WTC11 (cell line): Measurements from ENCODE around the gene SNX20. TPM values are rescaled to one million over a fixed set of nuclear protein-coding genes. Genes with fewer than 3 reads are reported as not detected.

Experiments
- ATAC-seq: fragments of 200-7000 bp; cut with Tn5 transposase; 2 replicates; pipeline ENCODE4 v1.10.0; 2021; ENCODE audit warnings: mild to moderate bottlenecking, moderate library complexity
- CTCF ChIA-PET: fragments of 300-600 bp; sonication (Branson Sonifier 250); formaldehyde crosslinking; loops from one replicate; lab custom pipeline; 2021; ENCODE audit warnings: antibody characterized with exemption; lab: Charles Lee
- POLR2A ChIA-PET: fragments of 350-600 bp; sonication (Branson Sonifier 250); formaldehyde crosslinking; loops from one replicate; lab custom pipeline; 2021; ENCODE audit warnings: antibody characterized with exemption; lab: Charles Lee
- DNase-seq: peaks from one replicate; pipeline ENCODE4 v3.0.0; 2021; ENCODE audit warnings: low spot score
- H3K27ac Mint-ChIP-seq: 2 replicates; pipeline ENCODE4 v1.8.0; 2021; ENCODE audit warnings: mixed read lengths
- H3K27me3 Mint-ChIP-seq: 2 replicates; pipeline ENCODE4 v1.8.0; 2021; ENCODE audit warnings: low read depth, mild to moderate bottlenecking, moderate library complexity, mixed read lengths
- H3K36me3 Mint-ChIP-seq: 2 replicates; pipeline ENCODE4 v1.8.0; 2021; ENCODE audit warnings: mixed read lengths
- H3K4me1 Mint-ChIP-seq: 2 replicates; pipeline ENCODE4 v1.8.0; 2022; ENCODE audit warnings: mixed read lengths
- H3K4me3 Mint-ChIP-seq: 2 replicates; pipeline ENCODE4 v1.8.0; 2021; ENCODE audit warnings: mild to moderate bottlenecking, moderate library complexity, mixed read lengths
- H3K9me3 Mint-ChIP-seq: 2 replicates; pipeline ENCODE4 v1.8.0; 2021; ENCODE audit warnings: mixed read lengths
- ATF2 ChIP-seq: sonication (generic); formaldehyde crosslinking; IDR thresholded peaks from 2 replicates; pipeline ENCODE4 v1.8.1; 2022; ENCODE audit warnings: low read depth, missing genetic modification reagents, borderline replicate concordance
- CREM ChIP-seq: sonication (generic); formaldehyde crosslinking; IDR thresholded peaks from 2 replicates; pipeline ENCODE4 v1.8.1; 2022; ENCODE audit warnings: mild to moderate bottlenecking, missing genetic modification reagents, moderate library complexity
- ERG ChIP-seq: fragments of 250-450 bp; sonication (Bioruptor Pico); IDR thresholded peaks from 2 replicates; pipeline ENCODE4 v1.8.0; 2021; ENCODE audit warnings: mild to moderate bottlenecking
- FOXK1 ChIP-seq: sonication (generic); formaldehyde crosslinking; IDR thresholded peaks from 2 replicates; pipeline ENCODE4 v1.8.0; 2022; ENCODE audit warnings: mild to moderate bottlenecking, moderate library complexity, missing genetic modification reagents
- GTF2I ChIP-seq: fragments of 250-450 bp; sonication (Bioruptor Pico); conservative IDR thresholded peaks from 2 replicates; pipeline ENCODE4 v1.4.0; 2021; ENCODE audit warnings: mild to moderate bottlenecking
- HMGA2 ChIP-seq: fragments of 250-450 bp; sonication (Bioruptor Pico); IDR thresholded peaks from 2 replicates; pipeline ENCODE4 v1.4.0; 2021; ENCODE audit warnings: mild to moderate bottlenecking, moderate library complexity
- JUN ChIP-seq: sonication (generic); formaldehyde crosslinking; IDR thresholded peaks from 2 replicates; pipeline ENCODE4 v1.8.0; 2023; ENCODE audit warnings: mild to moderate bottlenecking, missing genetic modification reagents
- KAT7 ChIP-seq: sonication (generic); formaldehyde crosslinking; IDR thresholded peaks from 2 replicates; pipeline ENCODE4 v1.8.1; 2023; ENCODE audit warnings: missing genetic modification reagents, mild to moderate bottlenecking, borderline replicate concordance
- MLX ChIP-seq: sonication (generic); formaldehyde crosslinking; IDR thresholded peaks from 2 replicates; pipeline ENCODE4 v1.8.1; 2023; ENCODE audit warnings: mild to moderate bottlenecking, missing genetic modification reagents, moderate library complexity
- NR2C2 ChIP-seq: sonication (generic); formaldehyde crosslinking; IDR thresholded peaks from 2 replicates; pipeline ENCODE4 v1.8.0; 2022; ENCODE audit warnings: mild to moderate bottlenecking, missing genetic modification reagents
- SP1 ChIP-seq: sonication (generic); formaldehyde crosslinking; conservative IDR thresholded peaks from 2 replicates; pipeline ENCODE4 v1.8.1; 2022; ENCODE audit warnings: missing genetic modification reagents
- TEAD1 ChIP-seq: sonication (generic); formaldehyde crosslinking; IDR thresholded peaks from 2 replicates; pipeline ENCODE4 v1.8.0; 2022; ENCODE audit warnings: mild to moderate bottlenecking, missing genetic modification reagents
- ZNF232 ChIP-seq: sonication (generic); formaldehyde crosslinking; IDR thresholded peaks from 2 replicates; pipeline ENCODE4 v1.8.0; 2022; ENCODE audit warnings: mild to moderate bottlenecking, missing genetic modification reagents
- ZNF281 ChIP-seq: sonication (generic); formaldehyde crosslinking; IDR thresholded peaks from 2 replicates; pipeline ENCODE4 v1.8.0; 2023; ENCODE audit warnings: mild to moderate bottlenecking, missing genetic modification reagents
- total RNA-seq: library from RNA; stranded (reverse); gene quantifications from 3 replicates; pipeline ENCODE4 v1.2.3, GENCODE V29; 2021
- TF ChIP-seq, protein P1 (sequence below): fragments of 250-450 bp; sonication (Bioruptor Pico); IDR thresholded peaks from 2 replicates; pipeline ENCODE4 v1.9.0; 2021; ENCODE audit warnings: mild to moderate bottlenecking
- TF ChIP-seq, protein P2 (sequence below): sonication (generic); formaldehyde crosslinking; IDR thresholded peaks from 2 replicates; pipeline ENCODE4 v1.8.1; 2023; ENCODE audit warnings: mild to moderate bottlenecking, missing genetic modification reagents, borderline replicate concordance
- TF ChIP-seq, protein P3 (sequence below): sonication (generic); formaldehyde crosslinking; IDR thresholded peaks from 2 replicates; pipeline ENCODE4 v1.8.0; 2023; ENCODE audit warnings: missing genetic modification reagents, mild to moderate bottlenecking, borderline replicate concordance

The SNX20 gene
- total RNA-seq, 1 experiment from 2014 or later = not detected

GRCh38 chr16:50718761-50719400 lies 37.8 kb upstream of the SNX20 start (continued):
- TF ChIP-seq FOXK1 (no peak), SP1 (CRISPR knock-in tag) (no peak), ZNF232 (no peak), GTF2I (CRISPR knock-in tag) (no peak), HMGA2 (no peak)
- TF ChIP-seq, protein P1, sequence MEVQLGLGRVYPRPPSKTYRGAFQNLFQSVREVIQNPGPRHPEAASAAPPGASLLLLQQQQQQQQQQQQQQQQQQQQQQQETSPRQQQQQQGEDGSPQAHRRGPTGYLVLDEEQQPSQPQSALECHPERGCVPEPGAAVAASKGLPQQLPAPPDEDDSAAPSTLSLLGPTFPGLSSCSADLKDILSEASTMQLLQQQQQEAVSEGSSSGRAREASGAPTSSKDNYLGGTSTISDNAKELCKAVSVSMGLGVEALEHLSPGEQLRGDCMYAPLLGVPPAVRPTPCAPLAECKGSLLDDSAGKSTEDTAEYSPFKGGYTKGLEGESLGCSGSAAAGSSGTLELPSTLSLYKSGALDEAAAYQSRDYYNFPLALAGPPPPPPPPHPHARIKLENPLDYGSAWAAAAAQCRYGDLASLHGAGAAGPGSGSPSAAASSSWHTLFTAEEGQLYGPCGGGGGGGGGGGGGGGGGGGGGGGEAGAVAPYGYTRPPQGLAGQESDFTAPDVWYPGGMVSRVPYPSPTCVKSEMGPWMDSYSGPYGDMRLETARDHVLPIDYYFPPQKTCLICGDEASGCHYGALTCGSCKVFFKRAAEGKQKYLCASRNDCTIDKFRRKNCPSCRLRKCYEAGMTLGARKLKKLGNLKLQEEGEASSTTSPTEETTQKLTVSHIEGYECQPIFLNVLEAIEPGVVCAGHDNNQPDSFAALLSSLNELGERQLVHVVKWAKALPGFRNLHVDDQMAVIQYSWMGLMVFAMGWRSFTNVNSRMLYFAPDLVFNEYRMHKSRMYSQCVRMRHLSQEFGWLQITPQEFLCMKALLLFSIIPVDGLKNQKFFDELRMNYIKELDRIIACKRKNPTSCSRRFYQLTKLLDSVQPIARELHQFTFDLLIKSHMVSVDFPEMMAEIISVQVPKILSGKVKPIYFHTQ (CRISPR knock-in tag) = no peak

DNA sequence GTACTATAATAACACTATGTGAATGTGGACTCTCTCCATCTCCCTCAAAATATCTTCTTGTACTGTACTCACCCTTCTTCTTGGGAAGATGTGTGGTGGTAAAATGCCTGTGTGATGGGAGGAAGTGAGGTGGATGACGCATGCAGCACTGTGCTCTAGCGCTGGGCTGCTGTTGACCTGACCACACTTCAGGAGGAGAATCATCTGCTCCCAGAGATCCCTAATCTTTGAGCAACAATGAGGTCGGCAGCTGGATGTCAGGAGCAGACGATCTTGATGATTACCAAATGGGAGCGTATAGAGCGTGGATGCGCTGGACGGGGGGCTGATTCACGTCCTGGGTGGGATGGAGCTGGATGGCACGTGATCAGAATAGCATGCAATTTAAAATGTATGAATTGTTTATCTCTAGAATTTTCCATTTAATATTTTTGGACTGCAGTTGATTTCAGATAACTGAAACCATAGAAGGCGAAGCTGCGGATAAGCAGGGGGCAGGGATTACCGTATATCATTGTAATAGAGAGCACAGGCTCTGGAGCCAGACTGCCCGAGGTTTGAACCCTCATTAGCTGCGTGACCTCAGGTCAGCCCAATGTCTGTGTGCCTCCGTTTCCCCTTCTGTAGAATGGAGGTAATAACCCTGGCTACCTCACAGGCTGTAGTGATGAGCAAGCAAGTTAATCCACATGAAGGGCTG lies 37.1 kb upstream of the SNX20 start:
- ChIA-PET POLR2A (no interaction called here), CTCF (interaction anchor here (2.6 kb wide), 1 partner anchor 88 kb away, joined by 26 read pairs; no protein-coding TSS in a partner anchor)
- Mint-ChIP-seq H3K27me3 (no peaks in the 10 kb centered on the region), H3K9me3 (0 out of 2 replicates have a peak, but pooled peaks cover 2% of the 10 kb centered on the region), H3K36me3 (no peaks in the 10 kb centered on the region), H3K4me3 (no peak overlapping the region), H3K4me1 (peaks cover 12% of the 10 kb centered on the region), H3K27ac (no peak overlapping the region)
- no peak for DNase-seq
- ATAC-seq = no peak
- TF ChIP-seq NR2C2 (CRISPR knock-in tag) (no peak), JUN (CRISPR knock-in tag) (no peak), KAT7 (no peak), TEAD1 (CRISPR knock-in tag) (no peak), CREM (CRISPR knock-in tag) (no peak), ERG (CRISPR knock-in tag) (no peak), ZNF281 (no peak), ATF2 (no peak), SP1 (CRISPR knock-in tag) (no peak), MLX (CRISPR knock-in tag) (no peak)
- TF ChIP-seq, protein P2, sequence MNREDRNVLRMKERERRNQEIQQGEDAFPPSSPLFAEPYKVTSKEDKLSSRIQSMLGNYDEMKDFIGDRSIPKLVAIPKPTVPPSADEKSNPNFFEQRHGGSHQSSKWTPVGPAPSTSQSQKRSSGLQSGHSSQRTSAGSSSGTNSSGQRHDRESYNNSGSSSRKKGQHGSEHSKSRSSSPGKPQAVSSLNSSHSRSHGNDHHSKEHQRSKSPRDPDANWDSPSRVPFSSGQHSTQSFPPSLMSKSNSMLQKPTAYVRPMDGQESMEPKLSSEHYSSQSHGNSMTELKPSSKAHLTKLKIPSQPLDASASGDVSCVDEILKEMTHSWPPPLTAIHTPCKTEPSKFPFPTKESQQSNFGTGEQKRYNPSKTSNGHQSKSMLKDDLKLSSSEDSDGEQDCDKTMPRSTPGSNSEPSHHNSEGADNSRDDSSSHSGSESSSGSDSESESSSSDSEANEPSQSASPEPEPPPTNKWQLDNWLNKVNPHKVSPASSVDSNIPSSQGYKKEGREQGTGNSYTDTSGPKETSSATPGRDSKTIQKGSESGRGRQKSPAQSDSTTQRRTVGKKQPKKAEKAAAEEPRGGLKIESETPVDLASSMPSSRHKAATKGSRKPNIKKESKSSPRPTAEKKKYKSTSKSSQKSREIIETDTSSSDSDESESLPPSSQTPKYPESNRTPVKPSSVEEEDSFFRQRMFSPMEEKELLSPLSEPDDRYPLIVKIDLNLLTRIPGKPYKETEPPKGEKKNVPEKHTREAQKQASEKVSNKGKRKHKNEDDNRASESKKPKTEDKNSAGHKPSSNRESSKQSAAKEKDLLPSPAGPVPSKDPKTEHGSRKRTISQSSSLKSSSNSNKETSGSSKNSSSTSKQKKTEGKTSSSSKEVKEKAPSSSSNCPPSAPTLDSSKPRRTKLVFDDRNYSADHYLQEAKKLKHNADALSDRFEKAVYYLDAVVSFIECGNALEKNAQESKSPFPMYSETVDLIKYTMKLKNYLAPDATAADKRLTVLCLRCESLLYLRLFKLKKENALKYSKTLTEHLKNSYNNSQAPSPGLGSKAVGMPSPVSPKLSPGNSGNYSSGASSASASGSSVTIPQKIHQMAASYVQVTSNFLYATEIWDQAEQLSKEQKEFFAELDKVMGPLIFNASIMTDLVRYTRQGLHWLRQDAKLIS (CRISPR knock-in tag) = no peak
- TF ChIP-seq, protein P3, sequence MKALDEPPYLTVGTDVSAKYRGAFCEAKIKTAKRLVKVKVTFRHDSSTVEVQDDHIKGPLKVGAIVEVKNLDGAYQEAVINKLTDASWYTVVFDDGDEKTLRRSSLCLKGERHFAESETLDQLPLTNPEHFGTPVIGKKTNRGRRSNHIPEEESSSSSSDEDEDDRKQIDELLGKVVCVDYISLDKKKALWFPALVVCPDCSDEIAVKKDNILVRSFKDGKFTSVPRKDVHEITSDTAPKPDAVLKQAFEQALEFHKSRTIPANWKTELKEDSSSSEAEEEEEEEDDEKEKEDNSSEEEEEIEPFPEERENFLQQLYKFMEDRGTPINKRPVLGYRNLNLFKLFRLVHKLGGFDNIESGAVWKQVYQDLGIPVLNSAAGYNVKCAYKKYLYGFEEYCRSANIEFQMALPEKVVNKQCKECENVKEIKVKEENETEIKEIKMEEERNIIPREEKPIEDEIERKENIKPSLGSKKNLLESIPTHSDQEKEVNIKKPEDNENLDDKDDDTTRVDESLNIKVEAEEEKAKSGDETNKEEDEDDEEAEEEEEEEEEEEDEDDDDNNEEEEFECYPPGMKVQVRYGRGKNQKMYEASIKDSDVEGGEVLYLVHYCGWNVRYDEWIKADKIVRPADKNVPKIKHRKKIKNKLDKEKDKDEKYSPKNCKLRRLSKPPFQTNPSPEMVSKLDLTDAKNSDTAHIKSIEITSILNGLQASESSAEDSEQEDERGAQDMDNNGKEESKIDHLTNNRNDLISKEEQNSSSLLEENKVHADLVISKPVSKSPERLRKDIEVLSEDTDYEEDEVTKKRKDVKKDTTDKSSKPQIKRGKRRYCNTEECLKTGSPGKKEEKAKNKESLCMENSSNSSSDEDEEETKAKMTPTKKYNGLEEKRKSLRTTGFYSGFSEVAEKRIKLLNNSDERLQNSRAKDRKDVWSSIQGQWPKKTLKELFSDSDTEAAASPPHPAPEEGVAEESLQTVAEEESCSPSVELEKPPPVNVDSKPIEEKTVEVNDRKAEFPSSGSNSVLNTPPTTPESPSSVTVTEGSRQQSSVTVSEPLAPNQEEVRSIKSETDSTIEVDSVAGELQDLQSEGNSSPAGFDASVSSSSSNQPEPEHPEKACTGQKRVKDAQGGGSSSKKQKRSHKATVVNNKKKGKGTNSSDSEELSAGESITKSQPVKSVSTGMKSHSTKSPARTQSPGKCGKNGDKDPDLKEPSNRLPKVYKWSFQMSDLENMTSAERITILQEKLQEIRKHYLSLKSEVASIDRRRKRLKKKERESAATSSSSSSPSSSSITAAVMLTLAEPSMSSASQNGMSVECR (CRISPR knock-in tag) = no peak
